GM10266 (cell line): ENCODE measurements around the gene MPST.
A peak's percentile ranks its signal among the peaks of the same experiment; 100 is the strongest.

ENCODE experiments used
- DNase-seq: peaks from one replicate; pipeline ENCODE4 v3.0.0; 2012; ENCODE audit errors: extremely low spot score
- TF ChIP-seq, protein P1 (sequence below): IDR thresholded peaks from 2 replicates; pipeline ENCODE4 v1.5.1; 2012; ENCODE audit warnings: mild to moderate bottlenecking, low read depth; ENCODE audit not compliant: control insufficient read depth, insufficient read depth; ENCODE audit errors: missing control alignments

The MPST gene

GRCh38 chr22:37018086-37018814, 1.3 kb upstream of the MPST start:
- no peak for DNase-seq
- TF ChIP-seq, protein P1, sequence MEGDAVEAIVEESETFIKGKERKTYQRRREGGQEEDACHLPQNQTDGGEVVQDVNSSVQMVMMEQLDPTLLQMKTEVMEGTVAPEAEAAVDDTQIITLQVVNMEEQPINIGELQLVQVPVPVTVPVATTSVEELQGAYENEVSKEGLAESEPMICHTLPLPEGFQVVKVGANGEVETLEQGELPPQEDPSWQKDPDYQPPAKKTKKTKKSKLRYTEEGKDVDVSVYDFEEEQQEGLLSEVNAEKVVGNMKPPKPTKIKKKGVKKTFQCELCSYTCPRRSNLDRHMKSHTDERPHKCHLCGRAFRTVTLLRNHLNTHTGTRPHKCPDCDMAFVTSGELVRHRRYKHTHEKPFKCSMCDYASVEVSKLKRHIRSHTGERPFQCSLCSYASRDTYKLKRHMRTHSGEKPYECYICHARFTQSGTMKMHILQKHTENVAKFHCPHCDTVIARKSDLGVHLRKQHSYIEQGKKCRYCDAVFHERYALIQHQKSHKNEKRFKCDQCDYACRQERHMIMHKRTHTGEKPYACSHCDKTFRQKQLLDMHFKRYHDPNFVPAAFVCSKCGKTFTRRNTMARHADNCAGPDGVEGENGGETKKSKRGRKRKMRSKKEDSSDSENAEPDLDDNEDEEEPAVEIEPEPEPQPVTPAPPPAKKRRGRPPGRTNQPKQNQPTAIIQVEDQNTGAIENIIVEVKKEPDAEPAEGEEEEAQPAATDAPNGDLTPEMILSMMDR = no peak

- DNase-seq = no peak
- TF ChIP-seq, protein P1 = no peak
Observed at GRCh38 chr22:37018815-37019308, 680 bp upstream of the MPST start.

DNA sequence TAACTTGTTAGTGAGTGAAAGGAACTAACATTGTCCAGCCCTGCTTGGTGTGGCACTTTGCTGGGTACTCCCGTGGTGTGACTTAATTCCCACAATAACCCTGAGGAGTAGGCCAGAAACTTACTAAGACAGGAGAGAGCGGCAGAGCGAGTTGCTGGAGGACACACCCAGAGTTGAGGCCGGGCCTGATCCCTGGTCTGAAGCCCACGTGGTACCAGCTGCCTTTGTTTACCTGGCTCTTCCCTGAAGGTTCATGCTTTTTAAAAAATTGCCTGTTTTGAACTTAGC, 594 bp downstream of the MPST start:
- TF ChIP-seq, protein P1 = no peak
- DNase-seq = no peak

- DNase-seq = no peak
Observed at GRCh38 chr22:37021041-37021440, 1.5 kb downstream of the MPST start.

GRCh38 chr22:37021710-37022482, 2.4 kb downstream of the MPST start:
- peak; percentile 88 for DNase-seq
- TF ChIP-seq, protein P1 = peak; percentile 86

More at GRCh38 chr22:37021041-37021440, 1.5 kb downstream of the MPST start:
- TF ChIP-seq, protein P1 = no peak

DNA sequence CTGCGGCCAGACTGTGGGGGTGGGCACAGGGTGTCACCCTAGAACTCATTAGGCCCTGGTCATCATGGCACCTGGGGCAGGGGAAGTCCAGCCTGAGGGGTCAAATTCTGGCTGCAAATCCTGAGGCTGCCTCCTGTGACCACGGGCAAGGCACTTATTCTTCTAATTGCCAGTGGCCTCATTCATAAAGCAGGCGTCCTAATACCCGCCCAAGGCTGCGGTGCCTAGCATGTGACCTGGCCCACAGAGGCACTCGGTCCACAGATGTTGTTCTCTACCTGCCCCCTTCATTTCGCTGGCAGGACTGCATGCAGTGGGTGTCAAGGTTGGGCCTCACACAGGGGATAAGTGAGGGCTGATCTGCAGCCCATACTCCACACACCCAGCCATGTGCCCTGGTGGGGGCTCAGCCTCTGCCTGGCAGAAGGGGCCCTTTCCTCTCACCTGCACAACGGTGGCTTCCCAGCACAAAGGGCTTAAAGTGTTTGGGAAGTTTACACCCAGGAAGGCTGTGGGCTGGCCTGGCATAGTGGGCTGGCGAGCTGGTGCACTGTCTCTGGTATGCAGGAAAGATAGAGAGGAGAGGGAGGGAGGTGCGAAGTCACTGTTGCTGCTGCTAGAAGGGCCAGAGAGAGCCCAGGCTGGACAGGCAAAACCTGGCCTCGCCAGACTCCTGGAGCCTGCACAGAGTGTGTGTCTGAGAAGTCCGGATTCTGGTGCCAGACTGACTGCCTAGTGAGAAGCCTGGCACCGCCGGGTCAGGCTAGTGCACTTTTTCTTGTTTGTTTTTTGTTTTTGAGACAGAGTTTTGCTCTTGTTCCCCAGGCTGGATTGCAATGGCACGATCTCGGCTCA, 3.2 kb downstream of the MPST start:
- DNase-seq = no peak

More for the DNA sequence above, 3.2 kb downstream of the MPST start:
- TF ChIP-seq, protein P1 = no peak
